SK-N-DZ (cell line): ENCODE data around the gene BHLHE41. TPM values are rescaled to one million over a fixed set of nuclear protein-coding genes. Genes with fewer than 3 reads are reported as not detected.

Experiments
- DNase-seq: peaks from one replicate; pipeline ENCODE4 v3.0.0-alpha.2; 2015; ENCODE audit warnings: low spot score
- polyA plus RNA-seq, 2 experiments: library from polyadenylated mRNA; depleted of rRNA; stranded (reverse); fragments of >200 nt; gene quantifications; 2 replicates each; pipeline ENCODE4 v1.2.3, GENCODE V29; 2014

BHLHE41 gene
- not detected in 2 replicates for polyA plus RNA-seq (2014; cell fraction: cytosol; rRNA removed)
- not detected in 2 replicates for polyA plus RNA-seq (2014; cell fraction: nucleus; rRNA removed)

GRCh38 chr12:26124446-26125399 lies at the start of gene BHLHE41:
Gene BHLHE41 (minus strand): TSS chr12:26125037. CDS start chr12:26124779, 258 bp downstream.
- no peak for DNase-seq

- DNase-seq: no peak
These were observed 48.2 kb upstream of the BHLHE41 start for GRCh38 chr12:26172946-26173552.

- DNase-seq: no peak
These were observed 47.7 kb upstream of the BHLHE41 start for GRCh38 chr12:26172539-26172938.

- DNase-seq: no peak
These were observed 47.2 kb upstream of the BHLHE41 start for GRCh38 chr12:26172013-26172412.

- no peak for DNase-seq
These were observed 39.3 kb upstream of the BHLHE41 start for GRCh38 chr12:26164118-26164517.

GRCh38 chr12:26162905-26163304 lies 38.1 kb upstream of the BHLHE41 start:
- no peak for DNase-seq

GRCh38 chr12:26162174-26162573 lies 37.3 kb upstream of the BHLHE41 start:
- no peak for DNase-seq

- DNase-seq: no peak
These were observed 33.4 kb upstream of the BHLHE41 start for GRCh38 chr12:26158078-26158764.

- DNase-seq: no peak
These were observed 32.2 kb upstream of the BHLHE41 start for GRCh38 chr12:26157001-26157400.

GRCh38 chr12:26156201-26156871 lies 31.5 kb upstream of the BHLHE41 start:
- no peak for DNase-seq

- no peak for DNase-seq
These were observed 28.8 kb upstream of the BHLHE41 start for GRCh38 chr12:26153421-26154154.

GRCh38 chr12:26152507-26153102 lies 27.8 kb upstream of the BHLHE41 start:
- no peak for DNase-seq

GRCh38 chr12:26150736-26151450 lies 26.1 kb upstream of the BHLHE41 start:
- no peak for DNase-seq

- DNase-seq: no peak
These were observed 25.2 kb upstream of the BHLHE41 start for GRCh38 chr12:26149968-26150500.

- no peak for DNase-seq
These were observed 23.5 kb upstream of the BHLHE41 start for GRCh38 chr12:26148291-26148690.

GRCh38 chr12:26143291-26143690 lies 18.5 kb upstream of the BHLHE41 start:
- no peak for DNase-seq

- no peak for DNase-seq
These were observed 14.0 kb upstream of the BHLHE41 start for GRCh38 chr12:26138860-26139259.

- no peak for DNase-seq
These were observed 11.9 kb upstream of the BHLHE41 start for GRCh38 chr12:26136688-26137087.

- no peak for DNase-seq
These were observed 10.7 kb upstream of the BHLHE41 start for GRCh38 chr12:26135571-26135970.
